Stomach (tissue), 19 donors: ENCODE measurements around the gene OR8K1. TPM values are rescaled to one million over a fixed set of nuclear protein-coding genes. Genes with fewer than 3 reads are reported as not detected.

ENCODE experiments used
- DNase-seq, 2 donors: peaks; one replicate each; pipeline versions ENCODE4 v3.0.0 to v3.0.0-alpha.2; 2013 to 2019
- H3K27ac ChIP-seq, 5 donors: fragments of 200-600 bp in 4 of 5; sonication (generic) in 4 of 5; one replicate each; pipeline ENCODE4 v1.5.1; 2013 to 2019; ENCODE audit warnings: mild to moderate bottlenecking in 1 of 5, moderate library complexity in 1 of 5
- H3K27me3 ChIP-seq, 3 donors: fragments of 200-600 bp; sonication (generic); one replicate each; pipeline ENCODE4 v1.5.1; 2017 to 2019; ENCODE audit warnings: mixed run types in 1 of 3
- H3K36me3 ChIP-seq, 4 donors: fragments of 200-600 bp; sonication (generic); 1 replicate in 3 of 4; 2 replicates in 1 of 4; pipeline ENCODE4 v1.5.1; 2016 to 2019
- H3K4me1 ChIP-seq, 4 donors: fragments of 200-600 bp; sonication (generic); one replicate each; pipeline ENCODE4 v1.5.1; 2016 to 2019
- H3K4me3 ChIP-seq, 4 donors: fragments of 200-600 bp; sonication (generic) in 3 of 4; one replicate each; pipeline ENCODE4 v1.5.1; 2016 to 2019; ENCODE audit warnings: mild to moderate bottlenecking in 1 of 4
- H3K9me3 ChIP-seq, 4 donors: fragments of 200-600 bp; sonication (generic); one replicate each; pipeline ENCODE4 v1.5.1; 2016 to 2019
- EP300 ChIP-seq: sonication (generic); formaldehyde crosslinking; IDR thresholded peaks from one replicate; pipeline ENCODE4 v1.6.1; 2017; ENCODE audit warnings: antibody characterized with exemption
- POLR2A ChIP-seq, 4 donors: fragments of 450-650 bp; IDR thresholded peaks; one replicate each; pipeline ENCODE4 v1.6.1; 2016; ENCODE audit warnings: antibody characterized with exemption in 4 of 4, control low read depth in 2 of 4, mild to moderate bottlenecking in 1 of 4, moderate library complexity in 1 of 4
- POLR2AphosphoS5 ChIP-seq, 3 donors: sonication (generic); formaldehyde crosslinking; IDR thresholded peaks; one replicate each; pipeline ENCODE4 v1.6.1; 2016; ENCODE audit warnings: antibody characterized with exemption in 3 of 3
- WGBS, 5 donors: extraction: QIAGEN DNeasy Blood & Tissue Kit in 3 of 5; methylation state at CpG; one replicate each; pipeline versions ENCODE4 v1.1.5 to v1.1.7; 2013 to 2018; 5-methylcytosine and 5-hydroxymethylcytosine counted together
- intact Hi-C: fragments of 100-400 bp; cut with DNase I; formaldehyde crosslinking; loops from one replicate; pipeline ENCODE4 v1.15.1; 2023; ENCODE audit warnings: low total_unique reads
- long read RNA-seq, 10 donors: transcript quantifications; one replicate each; lab custom pipeline, GENCODE V29; 2026
- polyA plus RNA-seq, 3 donors: library from polyadenylated mRNA; stranded (reverse); fragments of 200-250 nt; gene quantifications; one replicate each; pipeline ENCODE4 v1.2.3, GENCODE V29; 2013
- total RNA-seq, 5 donors: library from RNA; depleted of rRNA; stranded (reverse); fragments of >200 nt; gene quantifications; one replicate each; pipeline versions ENCODE4 v1.1.0 to v1.2.3, GENCODE V29; 2014 to 2016
- TF ChIP-seq, protein P1 (sequence below), 7 experiments: fragments of 450-650 bp in 4 of 7; fragments of 200-600 bp in 3 of 7; sonication (generic) in 3 of 7; IDR thresholded peaks; one replicate each; pipeline ENCODE4 v1.5.1; 2016 to 2019; ENCODE audit warnings: antibody characterized with exemption in 7 of 7, control low read depth in 2 of 7, mild to moderate bottlenecking in 1 of 7
- donor health status: healthy with polysubstance abuse.
- donor health status: Bipolar disorder and iron deficiency.
- donor health status: healthy.

Gene OR8K1
- total RNA-seq (not detected), polyA plus RNA-seq (not detected)
- long read RNA-seq, donor 1: 0 reads
- long read RNA-seq, donor 2: 0 reads
- long read RNA-seq, donor 3: 0 reads
- long read RNA-seq, donor 4: 0 reads
- long read RNA-seq, donor 5: 0 reads
- long read RNA-seq, donor 6: 0 reads
- long read RNA-seq, donor 7: 0 reads
- long read RNA-seq, donor 8: 0 reads
- long read RNA-seq, donor 9: 0 reads
- long read RNA-seq, donor 10: 0 reads

DNA sequence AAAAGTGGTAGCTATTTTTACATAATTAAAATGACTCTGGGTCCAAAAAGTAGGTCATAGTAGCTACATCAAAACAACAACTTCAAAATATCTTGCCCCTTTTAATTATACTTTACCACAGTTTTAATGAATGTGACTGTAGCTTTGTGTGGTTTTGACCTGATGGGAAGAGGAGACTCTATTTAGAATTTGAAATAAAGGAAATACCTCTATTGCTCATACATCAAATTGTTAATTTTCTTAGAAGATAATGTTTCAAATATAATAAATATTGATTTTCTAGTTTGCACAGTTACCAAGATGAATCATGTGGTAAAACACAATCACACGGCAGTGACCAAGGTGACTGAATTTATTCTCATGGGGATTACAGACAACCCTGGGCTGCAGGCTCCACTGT, at the start of gene OR8K1:
Gene OR8K1, plus strand, starts transcription at position 301 of the 400 bp plus-strand sequence. Its CDS starts 0 bp downstream, at position 301.
- TF ChIP-seq POLR2A (IDR thresholded peaks at IDR 0.05): no peak
- TF ChIP-seq EP300: no peak
- TF ChIP-seq POLR2AphosphoS5 (IDR thresholded peaks at IDR 0.05): no peak
- TF ChIP-seq, protein P1, sequence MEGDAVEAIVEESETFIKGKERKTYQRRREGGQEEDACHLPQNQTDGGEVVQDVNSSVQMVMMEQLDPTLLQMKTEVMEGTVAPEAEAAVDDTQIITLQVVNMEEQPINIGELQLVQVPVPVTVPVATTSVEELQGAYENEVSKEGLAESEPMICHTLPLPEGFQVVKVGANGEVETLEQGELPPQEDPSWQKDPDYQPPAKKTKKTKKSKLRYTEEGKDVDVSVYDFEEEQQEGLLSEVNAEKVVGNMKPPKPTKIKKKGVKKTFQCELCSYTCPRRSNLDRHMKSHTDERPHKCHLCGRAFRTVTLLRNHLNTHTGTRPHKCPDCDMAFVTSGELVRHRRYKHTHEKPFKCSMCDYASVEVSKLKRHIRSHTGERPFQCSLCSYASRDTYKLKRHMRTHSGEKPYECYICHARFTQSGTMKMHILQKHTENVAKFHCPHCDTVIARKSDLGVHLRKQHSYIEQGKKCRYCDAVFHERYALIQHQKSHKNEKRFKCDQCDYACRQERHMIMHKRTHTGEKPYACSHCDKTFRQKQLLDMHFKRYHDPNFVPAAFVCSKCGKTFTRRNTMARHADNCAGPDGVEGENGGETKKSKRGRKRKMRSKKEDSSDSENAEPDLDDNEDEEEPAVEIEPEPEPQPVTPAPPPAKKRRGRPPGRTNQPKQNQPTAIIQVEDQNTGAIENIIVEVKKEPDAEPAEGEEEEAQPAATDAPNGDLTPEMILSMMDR (IDR thresholded peaks at IDR 0.05): no peak
- no peak within 1 kb of the TSS for H3K4me3 ChIP-seq
- DNase-seq: no peak
- no peak within 1 kb of the TSS for H3K27ac ChIP-seq
- no peaks in the 10 kb centered on the region for H3K27me3 ChIP-seq
- no peaks in the 10 kb centered on the region for H3K4me1 ChIP-seq
- peaks cover 0 to 11% (median 0%) of the 10 kb centered on the region in 4 donors for H3K9me3 ChIP-seq
- WGBS, 5 donors: 76 to 91% (median 83%) methylated on average over 1 of the region's 1 CpG
- intact Hi-C loops: no loop called here
- no peaks in the 10 kb centered on the region for H3K36me3 ChIP-seq

DNA sequence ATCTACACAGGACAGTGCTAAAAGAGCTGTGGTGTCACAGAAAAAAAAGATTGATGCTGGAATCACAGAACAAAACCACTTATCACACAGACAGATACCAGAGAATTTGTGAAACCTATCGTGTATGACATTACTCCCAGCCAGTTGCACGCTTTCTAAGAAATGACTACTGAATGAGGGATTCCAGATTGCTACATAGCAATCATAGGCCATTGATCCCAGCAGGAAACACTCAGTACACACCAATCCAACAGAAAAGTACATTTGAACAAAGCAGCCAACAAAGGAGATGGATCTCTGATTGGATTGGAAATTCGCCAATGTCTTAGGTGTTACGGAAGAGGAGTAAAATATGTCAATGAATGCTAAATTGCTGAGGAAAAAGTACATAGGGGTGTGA, 48.9 kb upstream of the OR8K1 start:
- 81 to 90% (median 85%) methylated on average over 4 of the region's 4 CpGs for WGBS, 5 donors
- intact Hi-C loops: no loop called here
- Histone ChIP-seq H3K9me3 (no peaks in the 10 kb centered on the region), H3K27ac (no peak overlapping the region), H3K27me3 (no peaks in the 10 kb centered on the region), H3K4me1 (no peaks in the 10 kb centered on the region), H3K36me3 (no peaks in the 10 kb centered on the region), H3K4me3 (no peak overlapping the region)
- TF ChIP-seq, protein P1 (IDR thresholded peaks at IDR 0.05): no peak
- TF ChIP-seq POLR2AphosphoS5 (IDR thresholded peaks at IDR 0.05) (no peak), EP300 (no peak), POLR2A (IDR thresholded peaks at IDR 0.05) (no peak)
- DNase-seq: no peak

- intact Hi-C loops: no loop called here
- no peaks in the 10 kb centered on the region for H3K27me3 ChIP-seq
- no peaks in the 10 kb centered on the region for H3K36me3 ChIP-seq
- WGBS, 5 donors: 73 to 100% (median 89%) methylated on average over 2 to 3 of the region's 3 CpGs
- no peak overlapping the region for H3K4me3 ChIP-seq
- H3K27ac ChIP-seq: no peak overlapping the region
- no peaks in the 10 kb centered on the region for H3K4me1 ChIP-seq
- no peak for TF ChIP-seq POLR2A (IDR thresholded peaks at IDR 0.05)
- TF ChIP-seq, protein P1 (IDR thresholded peaks at IDR 0.05): no peak
- TF ChIP-seq POLR2AphosphoS5 (IDR thresholded peaks at IDR 0.05): no peak
- H3K9me3 ChIP-seq: peaks cover 0 to 54% (median 18%) of the 10 kb centered on the region in 4 donors
- no peak for DNase-seq
Observed at GRCh38 chr11:56307836-56308235, 38.0 kb upstream of the OR8K1 start.

DNA sequence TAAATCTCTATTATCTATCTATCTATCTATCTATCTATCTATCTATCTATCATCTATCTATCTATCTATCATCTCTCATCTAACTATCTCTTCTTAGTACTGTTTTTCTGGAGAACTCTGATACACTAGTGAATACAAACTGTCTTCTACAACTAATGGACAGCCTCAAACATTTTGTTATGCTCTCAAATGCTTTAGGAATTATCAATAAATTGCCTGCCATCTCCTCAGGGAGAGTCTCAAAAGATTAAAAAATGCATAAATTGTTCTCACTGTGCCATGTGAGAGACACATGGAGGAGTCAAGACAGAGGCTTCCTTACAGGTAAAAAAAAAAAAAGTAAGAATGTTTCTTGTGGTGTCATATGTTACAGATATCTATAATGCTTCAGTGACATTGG, 31.0 kb upstream of the OR8K1 start, which contains the start of gene OR8K3:
Gene OR8K3, plus strand, starts transcription at position 301 of the 400 bp plus-strand sequence. CDS start 3,163 bp downstream, outside the sequence.
- Histone ChIP-seq H3K4me3 (no peak within 1 kb of the TSS), H3K27ac (no peak within 1 kb of the TSS), H3K9me3 (peaks cover 0 to 24% (median 0%) of the 10 kb centered on the region in 4 donors), H3K27me3 (no peaks in the 10 kb centered on the region), H3K36me3 (no peaks in the 10 kb centered on the region), H3K4me1 (no peaks in the 10 kb centered on the region)
- intact Hi-C loops: no loop called here
- TF ChIP-seq EP300 (no peak), POLR2A (IDR thresholded peaks at IDR 0.05) (no peak), POLR2AphosphoS5 (IDR thresholded peaks at IDR 0.05) (no peak)
- TF ChIP-seq, protein P1 (IDR thresholded peaks at IDR 0.05): no peak
- DNase-seq: no peak
